Urinary bladder (tissue), 4 donors: ENCODE results near the gene SETBP1. TPM values are rescaled to one million over a fixed set of nuclear protein-coding genes. Genes with fewer than 3 reads are reported as not detected.

Experiments
- DNase-seq: peaks from one replicate; pipeline ENCODE4 v3.0.0-alpha.2; 2015; ENCODE audit errors: extremely low spot score
- H3K27ac ChIP-seq: one replicate; pipeline ENCODE4 v1.5.1; 2013; ENCODE audit warnings: low read depth, mild to moderate bottlenecking, moderate library complexity
- H3K36me3 ChIP-seq: one replicate; pipeline ENCODE4 v1.6.1; 2013; ENCODE audit warnings: mild to moderate bottlenecking, moderate library complexity; ENCODE audit not compliant: insufficient read depth
- H3K4me1 ChIP-seq: one replicate; pipeline ENCODE4 v1.6.1; 2013; ENCODE audit warnings: mild to moderate bottlenecking, moderate library complexity; ENCODE audit not compliant: insufficient read depth
- H3K4me3 ChIP-seq: one replicate; pipeline ENCODE4 v1.5.1; 2013; ENCODE audit warnings: low read depth, low read length
- WGBS: extraction: QIAGEN DNeasy Blood & Tissue Kit; methylation state at CpG from one replicate; pipeline ENCODE4 v1.1.7; 2013; 5-methylcytosine and 5-hydroxymethylcytosine counted together
- polyA plus RNA-seq: library from polyadenylated mRNA; stranded (reverse); fragments of 200-250 nt; gene quantifications from one replicate; pipeline ENCODE4 v1.2.3, GENCODE V29; 2013
- total RNA-seq: library from RNA; depleted of rRNA; stranded (reverse); fragments of >200 nt; gene quantifications from one replicate; pipeline ENCODE4 v1.2.3, GENCODE V29; 2014
- donor health status: healthy with polysubstance abuse.
- donor health status: healthy.

The SETBP1 gene
- total and polyA plus RNA-seq, 2 donors: 12.6 to 46.7 TPM

- Histone ChIP-seq H3K4me3 (no peak overlapping the region), H3K27ac (no peak overlapping the region), H3K36me3 (no peaks in the 10 kb centered on the region), H3K4me1 (no peaks in the 10 kb centered on the region)
- no peak for DNase-seq
- WGBS: 85% methylated on average over 12 of the region's 12 CpGs
Measured at GRCh38 chr18:44758861-44759631, 78.4 kb downstream of the SETBP1 start.

GRCh38 chr18:44759925-44760342, 79.2 kb downstream of the SETBP1 start:
- no peaks in the 10 kb centered on the region for H3K4me1 ChIP-seq
- no peak for DNase-seq
- WGBS: 81% methylated on average over 1 of the region's 1 CpG
- no peak overlapping the region for H3K27ac ChIP-seq
- H3K36me3 ChIP-seq: no peaks in the 10 kb centered on the region
- H3K4me3 ChIP-seq: no peak overlapping the region

- no peak for DNase-seq
- Histone ChIP-seq H3K4me1 (no peaks in the 10 kb centered on the region), H3K36me3 (no peaks in the 10 kb centered on the region), H3K27ac (no peak overlapping the region), H3K4me3 (no peak overlapping the region)
- 42% methylated on average over 3 of the region's 3 CpGs for WGBS
Measured at GRCh38 chr18:44761812-44762211, 81.1 kb downstream of the SETBP1 start.

- Histone ChIP-seq H3K27ac (no peak overlapping the region), H3K36me3 (no peaks in the 10 kb centered on the region), H3K4me1 (no peaks in the 10 kb centered on the region), H3K4me3 (no peak overlapping the region)
- WGBS: 98% methylated on average over 8 of the region's 8 CpGs
- DNase-seq: no peak
Measured at GRCh38 chr18:44763327-44763726, 82.6 kb downstream of the SETBP1 start.

- H3K4me1 ChIP-seq: no peaks in the 10 kb centered on the region
- WGBS: 92% methylated on average over 3 of the region's 3 CpGs
- no peak for DNase-seq
Measured at GRCh38 chr18:44764863-44765262, 84.2 kb downstream of the SETBP1 start.

GRCh38 chr18:44765456-44765855, 84.8 kb downstream of the SETBP1 start:
- 40% methylated on average over 3 of the region's 3 CpGs for WGBS

More at GRCh38 chr18:44764863-44765262, 84.2 kb downstream of the SETBP1 start:
- H3K27ac ChIP-seq: no peak overlapping the region
- no peaks in the 10 kb centered on the region for H3K36me3 ChIP-seq
- H3K4me3 ChIP-seq: no peak overlapping the region

GRCh38 chr18:44766450-44766849, 85.8 kb downstream of the SETBP1 start:
- Histone ChIP-seq H3K36me3 (no peaks in the 10 kb centered on the region), H3K4me3 (no peak overlapping the region), H3K27ac (no peak overlapping the region), H3K4me1 (no peaks in the 10 kb centered on the region)
- DNase-seq: no peak
- WGBS: 91% methylated on average over 2 of the region's 2 CpGs

More at GRCh38 chr18:44765456-44765855, 84.8 kb downstream of the SETBP1 start:
- DNase-seq: no peak
- no peak overlapping the region for H3K4me3 ChIP-seq
- H3K4me1 ChIP-seq: no peaks in the 10 kb centered on the region
- no peaks in the 10 kb centered on the region for H3K36me3 ChIP-seq
- H3K27ac ChIP-seq: no peak overlapping the region

GRCh38 chr18:44767807-44768206, 87.1 kb downstream of the SETBP1 start:
- Histone ChIP-seq H3K4me1 (no peaks in the 10 kb centered on the region), H3K27ac (no peak overlapping the region)
- 97% methylated on average over 4 of the region's 4 CpGs for WGBS

GRCh38 chr18:44770641-44771040, 90.0 kb downstream of the SETBP1 start:
- Histone ChIP-seq H3K27ac (no peak overlapping the region), H3K4me1 (no peaks in the 10 kb centered on the region), H3K36me3 (no peaks in the 10 kb centered on the region), H3K4me3 (no peak overlapping the region)
- no peak for DNase-seq
- WGBS: 98% methylated on average over 2 of the region's 2 CpGs

More at GRCh38 chr18:44767807-44768206, 87.1 kb downstream of the SETBP1 start:
- no peaks in the 10 kb centered on the region for H3K36me3 ChIP-seq
- no peak overlapping the region for H3K4me3 ChIP-seq
- no peak for DNase-seq

GRCh38 chr18:44771572-44771955, 90.9 kb downstream of the SETBP1 start:
- 68% methylated on average over 5 of the region's 5 CpGs for WGBS
- DNase-seq: no peak
- no peak overlapping the region for H3K27ac ChIP-seq
- H3K4me1 ChIP-seq: no peaks in the 10 kb centered on the region
- H3K36me3 ChIP-seq: no peaks in the 10 kb centered on the region
- no peak overlapping the region for H3K4me3 ChIP-seq

- no peaks in the 10 kb centered on the region for H3K36me3 ChIP-seq
- H3K27ac ChIP-seq: no peak overlapping the region
- H3K4me3 ChIP-seq: no peak overlapping the region
- H3K4me1 ChIP-seq: no peaks in the 10 kb centered on the region
- WGBS: 65% methylated on average over 14 of the region's 14 CpGs
- DNase-seq: no peak
Measured at GRCh38 chr18:44771956-44772917, 91.5 kb downstream of the SETBP1 start.

GRCh38 chr18:44773640-44774155, 93.0 kb downstream of the SETBP1 start:
- no peaks in the 10 kb centered on the region for H3K36me3 ChIP-seq
- 92% methylated on average over 1 of the region's 1 CpG for WGBS
- no peaks in the 10 kb centered on the region for H3K4me1 ChIP-seq
- H3K4me3 ChIP-seq: no peak overlapping the region
- no peak overlapping the region for H3K27ac ChIP-seq
- DNase-seq: no peak

GRCh38 chr18:44774191-44774590, 93.5 kb downstream of the SETBP1 start:
- 79% methylated on average over 3 of the region's 3 CpGs for WGBS
- H3K4me1 ChIP-seq: no peaks in the 10 kb centered on the region
- DNase-seq: no peak
- H3K27ac ChIP-seq: no peak overlapping the region
- no peaks in the 10 kb centered on the region for H3K36me3 ChIP-seq
- H3K4me3 ChIP-seq: no peak overlapping the region
